NCI-H2029 treated with DMSO at 0.1 percent for 48 hours (cell line): Measurements from ENCODE around the gene ST3GAL4.
A peak's percentile ranks its signal among the peaks of the same experiment; 100 is the strongest.

Experiments used
- DNase-seq: peaks from one replicate; lab custom pipeline; 2025; lab: John Stamatoyannopoulos, UW

ST3GAL4 gene

DNA sequence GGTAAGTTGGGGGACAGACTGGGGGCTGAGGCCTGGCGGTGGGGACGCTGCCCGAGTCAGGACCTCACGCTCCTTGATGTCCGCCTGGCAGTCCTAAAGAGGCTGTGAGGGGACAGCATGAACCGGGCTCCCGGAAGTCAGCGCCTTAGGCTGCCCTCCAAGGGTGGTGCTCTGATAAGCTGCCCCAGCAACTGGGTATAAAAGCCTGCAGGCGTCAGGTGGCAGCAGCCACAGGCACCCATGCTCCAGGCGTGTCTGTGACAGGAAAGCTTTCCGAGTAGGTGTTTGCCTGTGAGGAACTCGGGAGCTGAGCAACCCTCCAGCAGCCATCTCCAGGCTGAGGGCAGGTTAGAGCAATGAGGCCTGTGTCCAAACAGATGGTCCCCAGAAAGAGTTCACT, 53.0 kb downstream of the ST3GAL4 start:
- DNase-seq = no peak

DNA sequence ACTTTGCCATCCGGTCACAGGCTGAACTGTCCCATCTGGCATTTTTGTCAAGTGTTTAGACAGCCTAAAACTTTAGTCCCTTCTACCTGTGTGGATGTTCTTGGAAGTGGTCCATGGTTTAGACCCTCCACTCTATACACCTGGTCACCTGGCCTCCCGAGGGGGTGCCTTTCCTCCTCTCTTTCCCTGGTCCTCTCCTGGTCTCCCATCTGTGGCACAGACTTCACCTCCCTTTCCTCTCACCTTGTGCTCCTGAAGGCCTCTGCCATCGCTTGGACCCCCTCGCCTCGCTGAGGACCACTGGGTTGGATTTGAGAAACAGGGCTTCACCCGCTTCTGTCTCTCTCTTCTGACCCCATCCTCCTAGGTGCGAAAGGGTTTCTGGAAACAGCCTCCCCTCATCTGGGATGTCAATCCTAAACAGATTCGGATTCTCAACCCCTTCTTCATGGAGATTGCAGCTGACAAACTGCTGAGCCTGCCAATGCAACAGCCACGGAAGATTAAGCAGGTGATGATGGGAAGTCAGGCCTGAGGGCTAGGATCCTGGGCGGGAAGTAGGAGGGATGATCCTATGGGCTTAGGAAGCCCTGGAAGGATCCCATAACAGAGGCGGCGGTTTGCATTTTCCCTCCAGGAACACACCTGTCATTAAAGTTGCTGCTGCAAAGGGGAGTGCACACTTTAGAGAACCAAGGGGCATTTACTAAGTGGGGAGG, 53.6 kb downstream of the ST3GAL4 start:
- no peak for DNase-seq

DNA sequence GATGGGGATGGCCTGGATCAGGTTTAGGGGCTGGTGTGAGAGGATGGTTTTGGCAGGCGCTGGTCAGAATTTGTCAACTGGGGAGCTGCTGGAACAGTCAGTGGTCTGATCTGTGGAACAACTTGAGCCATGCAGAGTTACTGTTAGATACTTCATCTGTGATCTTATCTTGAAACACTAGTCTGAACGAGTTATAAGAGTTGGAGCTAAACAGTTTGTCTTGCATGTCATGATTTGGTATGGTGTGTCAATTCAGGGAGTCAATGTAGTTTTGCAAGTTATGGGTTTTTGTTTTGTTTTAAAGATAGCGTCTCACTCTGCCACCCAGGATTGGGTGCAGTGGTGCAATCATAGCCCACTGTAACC, 54.1 kb downstream of the ST3GAL4 start:
- DNase-seq = no peak

DNA sequence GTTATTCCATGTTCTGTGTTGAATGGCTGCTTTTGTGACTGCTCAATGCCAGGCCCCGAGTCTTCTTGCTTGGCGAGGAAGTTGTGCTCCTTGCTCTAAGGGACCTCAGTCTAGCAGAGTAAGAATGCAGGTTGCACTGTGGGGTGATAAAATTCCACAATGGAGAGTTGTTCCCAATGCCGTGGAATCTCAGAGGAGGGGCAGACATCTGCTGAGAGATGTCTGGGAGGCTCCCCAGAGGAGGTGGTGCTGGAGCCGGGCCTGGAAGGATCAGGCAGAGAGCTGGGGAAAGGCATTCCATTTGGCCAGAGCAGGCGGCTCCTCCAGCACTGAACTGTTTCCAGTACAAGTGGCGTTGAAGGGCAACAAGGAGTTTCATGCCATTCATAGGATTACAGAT, 55.2 kb downstream of the ST3GAL4 start:
- DNase-seq = no peak

DNA sequence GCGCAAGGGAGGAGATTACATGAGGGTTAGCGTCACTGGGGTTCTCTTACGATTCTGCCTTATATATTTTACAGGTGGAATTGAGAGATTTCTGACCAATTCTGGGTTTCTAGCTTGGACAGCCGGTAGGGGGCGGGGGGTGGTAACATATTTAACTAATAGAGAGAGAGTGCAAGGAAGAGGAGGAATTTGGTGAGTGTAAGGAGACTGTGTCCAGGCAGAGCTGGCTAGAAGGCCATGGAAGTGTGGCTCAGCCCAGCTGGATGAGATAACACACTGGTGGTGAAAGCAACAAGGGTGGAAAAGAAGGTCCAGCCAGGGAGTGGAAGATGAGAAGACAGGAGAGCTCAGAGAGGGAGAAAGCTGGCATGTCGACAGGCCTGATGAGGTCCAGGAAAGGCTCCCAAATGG, 56.5 kb downstream of the ST3GAL4 start:
- no peak for DNase-seq

DNA sequence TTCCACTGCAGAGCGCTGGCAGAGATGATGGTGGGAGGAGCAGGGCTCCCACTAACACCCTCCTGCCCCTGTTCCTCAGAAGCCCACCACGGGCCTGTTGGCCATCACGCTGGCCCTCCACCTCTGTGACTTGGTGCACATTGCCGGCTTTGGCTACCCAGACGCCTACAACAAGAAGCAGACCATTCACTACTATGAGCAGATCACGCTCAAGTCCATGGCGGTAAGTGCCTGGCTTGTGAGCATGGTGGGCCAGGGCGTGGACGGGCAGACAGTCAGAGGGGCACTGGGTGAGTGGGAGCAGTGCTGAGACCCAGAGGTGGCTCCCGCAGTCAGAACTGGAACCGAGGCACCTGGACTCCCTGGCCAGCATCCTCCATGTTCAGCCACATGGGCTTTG, 57.9 kb downstream of the ST3GAL4 start:
- no peak for DNase-seq

DNA sequence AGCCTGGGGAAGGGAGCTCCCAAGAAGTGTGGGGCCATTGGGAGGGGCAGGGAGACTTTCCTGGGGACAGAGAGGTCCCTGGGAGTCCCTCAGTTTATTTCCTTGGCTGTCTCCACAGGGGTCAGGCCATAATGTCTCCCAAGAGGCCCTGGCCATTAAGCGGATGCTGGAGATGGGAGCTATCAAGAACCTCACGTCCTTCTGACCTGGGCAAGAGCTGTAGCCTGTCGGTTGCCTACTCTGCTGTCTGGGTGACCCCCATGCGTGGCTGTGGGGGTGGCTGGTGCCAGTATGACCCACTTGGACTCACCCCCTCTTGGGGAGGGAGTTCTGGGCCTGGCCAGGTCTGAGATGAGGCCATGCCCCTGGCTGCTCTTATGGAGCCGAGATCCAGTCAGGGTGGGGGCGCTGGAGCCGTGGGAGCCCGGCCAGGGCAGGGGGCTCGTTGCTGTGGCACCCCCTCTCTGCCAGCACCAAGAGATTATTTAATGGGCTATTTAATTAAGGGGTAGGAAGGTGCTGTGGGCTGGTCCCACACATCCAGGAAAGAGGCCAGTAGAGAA, 58.4 kb downstream of the ST3GAL4 start:
- DNase-seq = no peak

DNA sequence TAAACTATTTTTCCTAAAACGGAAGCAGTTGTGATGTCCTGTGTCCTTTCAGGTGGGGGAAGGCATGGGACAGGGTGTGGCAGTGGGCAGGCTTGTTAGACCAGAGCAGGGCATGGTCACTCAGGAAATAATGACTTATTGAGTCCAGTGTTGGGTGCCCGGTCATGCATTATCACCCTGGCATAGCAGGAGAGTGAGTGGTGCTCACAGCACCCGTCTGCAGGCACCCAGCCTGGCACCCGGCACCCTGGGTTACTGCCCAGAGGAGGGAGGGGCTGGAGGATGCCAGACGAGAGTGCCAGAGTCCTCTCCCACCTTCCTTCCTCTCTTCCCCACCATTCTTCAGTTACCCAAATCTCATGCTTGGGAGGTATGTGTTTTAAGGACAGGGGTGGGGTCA, 59.1 kb downstream of the ST3GAL4 start:
- no peak for DNase-seq

DNA sequence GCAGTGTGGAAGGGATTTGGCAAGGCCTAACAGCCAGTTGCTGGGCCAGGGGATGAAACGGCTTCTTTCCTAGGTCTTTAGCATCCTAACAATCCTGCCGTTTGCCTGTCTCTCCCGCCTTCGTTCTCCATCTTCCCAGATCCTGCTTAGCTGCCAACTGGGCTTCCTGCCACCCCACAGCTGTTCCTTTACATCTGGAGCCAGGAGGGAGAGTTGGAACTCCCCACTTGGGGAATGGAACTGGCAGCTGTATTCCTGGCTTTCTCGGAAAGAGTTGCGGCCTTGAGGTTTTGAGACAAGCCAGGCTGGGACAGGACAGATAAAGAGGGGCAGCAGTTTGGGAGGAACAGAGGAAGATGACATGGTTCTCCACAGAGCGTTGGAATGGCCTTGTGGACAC, 59.6 kb downstream of the ST3GAL4 start:
- DNase-seq = no peak

DNA sequence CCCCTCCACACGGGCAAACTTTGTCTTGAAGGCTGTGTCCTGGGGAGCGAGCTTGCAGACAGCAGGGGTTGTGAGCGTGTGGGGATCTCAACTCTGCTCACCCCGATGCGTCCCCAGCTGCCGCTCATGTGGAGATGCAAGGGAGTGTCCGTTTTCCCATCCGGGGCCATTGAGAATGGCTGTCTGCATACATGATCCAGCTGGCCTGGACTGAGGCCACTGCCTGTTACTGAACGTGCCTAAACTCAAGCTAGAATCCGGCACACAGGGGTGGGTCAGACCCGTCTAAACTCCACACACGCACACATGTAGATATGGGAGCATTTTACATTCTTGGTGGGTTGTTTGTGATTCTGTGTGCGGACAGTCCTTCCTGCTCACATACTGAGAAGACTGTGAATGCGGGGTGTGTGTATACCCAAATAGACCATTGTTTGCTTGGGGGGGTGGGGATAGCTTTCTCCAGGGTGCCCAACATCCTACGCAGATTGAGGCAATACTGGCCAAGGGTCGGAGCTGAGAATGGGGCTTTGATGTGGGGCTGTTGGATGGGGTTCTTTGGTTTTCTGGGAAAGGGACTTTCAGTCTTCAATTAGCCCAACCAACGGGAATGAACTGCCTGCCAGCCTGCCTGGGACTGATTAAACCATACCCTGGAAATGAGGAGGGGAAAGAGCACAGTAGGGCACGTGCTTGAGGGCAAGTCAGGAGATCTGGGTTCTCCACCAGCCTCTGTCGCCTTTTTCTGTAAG, 60.4 kb downstream of the ST3GAL4 start:
- no peak for DNase-seq

DNA sequence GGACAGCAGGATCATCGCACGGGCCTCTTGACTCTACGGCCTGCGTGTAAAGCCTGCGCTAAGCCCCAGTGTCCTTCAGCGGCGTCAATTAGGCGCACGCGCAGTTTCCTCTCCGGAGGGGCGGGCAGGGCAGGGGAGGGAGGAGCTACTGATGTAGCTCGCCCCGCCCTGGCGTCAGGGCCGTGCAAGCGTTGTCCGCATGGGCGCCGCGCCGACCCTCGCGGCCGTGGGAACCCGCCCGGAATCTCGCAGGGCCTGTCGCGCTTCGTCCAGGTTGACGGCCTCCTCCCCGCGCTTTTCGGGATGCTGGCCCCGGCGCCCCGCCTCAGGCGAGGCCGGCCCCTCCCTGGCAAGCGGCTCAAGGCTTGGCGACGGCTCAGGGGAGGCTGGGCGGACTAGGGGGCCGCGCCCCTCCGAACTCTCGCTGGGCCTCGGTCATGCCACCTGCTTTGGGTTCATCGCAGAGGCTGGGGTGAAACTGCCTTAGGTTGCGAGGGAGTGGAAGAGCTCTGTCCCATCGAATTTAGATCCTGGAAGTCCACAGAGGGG, 61.1 kb downstream of the ST3GAL4 start:
- peak; percentile 44 for DNase-seq

DNA sequence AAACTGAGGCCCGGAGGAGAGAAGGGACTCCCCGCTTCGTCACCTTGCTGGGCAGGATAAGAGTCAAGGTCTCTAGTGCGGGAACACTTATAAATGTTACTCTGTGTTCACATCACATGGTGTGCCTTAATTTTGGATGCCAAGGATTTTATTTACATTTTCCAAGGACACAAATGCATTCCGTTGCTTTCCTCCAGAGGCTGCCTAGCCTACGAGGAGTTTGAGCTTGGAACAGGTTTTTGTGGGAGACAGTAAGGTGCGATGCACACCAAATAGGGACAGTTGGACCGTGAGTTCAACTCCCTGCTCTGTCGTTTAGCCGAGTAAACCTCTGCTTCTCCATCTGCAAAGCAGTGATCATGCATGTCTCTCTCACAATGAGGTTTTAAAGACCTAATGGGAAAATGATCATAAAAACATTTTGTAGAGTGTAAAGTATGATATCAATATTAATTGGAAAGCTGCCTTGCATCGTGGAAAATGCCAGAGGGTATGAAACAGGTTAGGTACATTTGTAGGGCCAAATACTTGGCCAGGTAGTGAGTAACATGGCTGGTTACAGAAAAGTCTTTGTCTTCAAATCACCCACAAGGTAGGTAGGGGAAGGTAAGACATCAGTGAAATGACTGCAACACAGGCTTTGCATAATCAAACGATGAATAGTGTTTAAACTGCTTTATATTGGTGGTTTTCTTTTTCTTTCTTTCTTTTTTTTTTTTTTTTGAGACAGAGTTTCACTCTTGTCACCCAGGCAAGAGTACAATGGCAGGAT, 61.8 kb downstream of the ST3GAL4 start:
- DNase-seq = no peak

DNA sequence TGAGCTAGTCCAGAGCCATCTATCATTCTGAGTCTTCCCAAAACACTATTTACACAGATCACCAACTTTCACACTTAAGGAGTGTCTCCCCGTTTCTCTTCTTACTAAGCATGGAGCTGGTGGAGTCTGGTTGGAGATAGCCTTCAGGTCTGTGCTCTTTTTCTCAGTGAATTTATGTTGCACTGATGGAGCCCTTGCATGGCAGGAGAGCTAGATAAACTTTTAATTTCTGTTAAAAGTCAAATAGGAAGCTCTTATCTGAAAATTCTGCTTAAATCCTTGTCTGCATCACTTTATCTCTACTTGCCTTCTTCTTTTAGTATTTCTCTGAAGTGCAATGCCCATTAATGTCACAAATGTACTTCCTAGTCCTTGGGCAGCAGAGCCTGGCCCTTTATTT, 63.4 kb downstream of the ST3GAL4 start:
- DNase-seq = no peak

DNA sequence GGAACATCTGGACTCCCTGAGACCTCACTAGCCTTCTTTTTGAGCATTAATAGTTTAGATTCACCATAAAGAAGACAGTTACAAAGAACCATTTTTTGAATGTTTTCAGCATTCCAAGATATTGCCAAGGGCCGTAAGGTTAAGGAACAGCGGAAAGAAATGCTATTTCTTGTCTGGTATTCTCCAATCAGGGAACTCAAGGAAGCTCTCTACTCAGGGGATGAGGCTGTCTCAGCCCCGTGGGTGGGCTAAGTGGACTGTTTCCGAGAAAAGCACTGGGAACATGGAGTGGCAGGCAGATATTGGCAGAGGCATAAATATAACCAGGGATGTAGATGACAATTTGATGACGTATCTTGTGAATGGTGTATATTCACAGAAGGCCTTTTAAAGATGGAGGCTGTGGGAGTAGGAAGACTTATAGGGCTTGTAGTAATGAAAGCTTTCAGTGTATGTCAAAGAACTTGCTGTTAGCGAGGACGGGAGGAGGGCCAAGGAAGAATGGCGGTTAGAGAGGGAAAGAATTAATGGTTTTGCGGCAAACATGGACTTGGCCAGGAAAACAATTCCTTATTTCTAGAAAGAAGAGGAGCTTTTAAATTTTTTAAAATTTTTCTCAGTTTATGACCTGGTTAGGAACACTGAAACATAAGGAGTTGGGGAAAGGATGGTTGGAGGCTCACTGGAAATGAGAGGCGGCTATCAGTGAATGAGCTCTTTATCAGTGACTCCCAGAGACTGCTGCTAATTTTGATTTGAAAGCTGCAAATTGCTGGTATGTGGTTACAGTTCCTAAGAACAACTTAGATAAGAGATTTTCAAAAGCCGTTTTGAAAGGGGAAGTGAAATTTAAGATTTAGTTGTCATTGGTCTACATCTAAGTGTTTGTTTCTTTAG, 64.6 kb downstream of the ST3GAL4 start:
- DNase-seq = no peak

DNA sequence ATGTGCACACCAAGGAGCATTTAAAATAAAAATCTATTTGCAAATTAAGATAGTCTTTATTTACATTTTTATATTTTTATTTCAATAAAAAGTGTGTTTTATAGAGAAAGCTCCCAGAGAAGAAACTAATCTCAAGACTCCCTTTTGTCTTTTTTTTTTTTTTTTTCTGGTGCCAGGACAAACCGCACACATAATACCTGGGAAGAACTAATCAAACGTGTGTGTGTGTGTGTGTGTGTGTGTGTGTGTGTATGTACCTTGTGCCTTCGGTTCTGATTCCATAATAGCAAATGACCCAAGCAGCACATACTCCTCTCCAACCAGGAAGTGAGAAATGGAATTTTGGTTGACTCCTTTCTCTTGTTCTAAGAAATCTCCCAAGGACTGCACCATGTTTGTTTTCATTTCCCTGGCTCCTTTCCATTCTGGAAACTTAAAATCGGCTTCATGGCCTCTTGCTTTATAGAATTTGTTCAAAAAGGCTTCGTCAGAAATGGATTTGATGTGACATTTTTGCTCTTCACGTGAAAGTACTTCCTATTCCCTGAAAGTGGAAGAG, 65.3 kb downstream of the ST3GAL4 start:
- DNase-seq = no peak

DNA sequence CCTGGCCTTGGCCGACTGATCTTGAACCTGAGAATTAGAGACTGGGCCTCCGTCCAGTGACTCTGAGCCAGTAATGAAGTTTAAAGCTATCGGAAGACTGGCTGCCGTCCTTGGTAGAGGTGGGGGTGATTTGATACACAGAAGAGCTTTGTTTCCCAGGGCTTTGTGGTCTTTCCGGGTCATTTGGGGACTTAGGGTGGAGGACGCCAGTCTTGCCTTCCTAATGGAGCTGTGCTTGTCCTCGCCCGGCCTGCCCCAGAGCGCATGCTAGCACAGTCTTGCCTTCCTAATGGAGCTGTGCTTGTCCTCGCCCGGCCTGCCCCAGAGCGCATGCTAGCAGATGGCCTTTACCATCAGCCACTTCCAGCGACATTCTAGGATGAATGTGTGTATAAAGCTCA, 65.8 kb downstream of the ST3GAL4 start:
- no peak for DNase-seq

DNA sequence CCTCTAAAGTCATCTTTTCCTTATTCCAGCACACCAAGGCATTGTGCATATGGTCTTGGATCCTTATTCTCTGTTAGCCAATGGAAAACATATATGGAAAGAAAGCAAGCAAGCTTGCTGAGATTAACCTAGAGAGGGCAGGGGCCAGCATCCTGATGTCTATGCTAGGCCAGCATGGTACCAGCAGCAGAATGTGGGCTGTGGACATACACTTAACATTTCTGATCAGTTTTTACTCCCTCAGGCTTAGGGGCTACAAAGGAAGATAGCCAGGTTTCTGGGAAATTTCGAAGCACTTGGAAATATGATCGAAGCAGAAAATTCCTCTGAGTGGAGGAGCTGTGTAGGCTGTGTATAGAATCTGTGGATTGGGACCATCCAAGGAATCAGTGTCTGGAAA, 67.0 kb downstream of the ST3GAL4 start:
- DNase-seq = no peak

DNA sequence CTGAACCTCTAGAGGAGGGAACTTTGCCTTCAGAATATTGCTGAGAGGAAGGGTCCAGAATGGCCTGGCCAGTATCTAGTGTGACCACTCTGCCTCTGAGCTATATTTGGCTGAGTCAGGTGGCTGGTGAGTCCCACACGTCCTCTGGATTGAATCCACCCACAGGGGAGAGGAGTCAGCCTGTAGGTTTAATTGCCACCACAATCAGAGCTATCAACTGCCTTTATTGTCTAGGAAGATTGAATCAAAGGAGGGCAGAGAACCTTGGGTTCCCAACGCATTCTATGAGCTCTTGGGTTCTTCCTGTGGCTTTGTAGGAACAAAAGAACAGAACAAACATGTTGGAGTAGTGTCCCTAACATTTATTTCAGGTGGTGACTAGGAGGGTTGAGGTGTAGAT, 67.7 kb downstream of the ST3GAL4 start:
- no peak for DNase-seq

DNA sequence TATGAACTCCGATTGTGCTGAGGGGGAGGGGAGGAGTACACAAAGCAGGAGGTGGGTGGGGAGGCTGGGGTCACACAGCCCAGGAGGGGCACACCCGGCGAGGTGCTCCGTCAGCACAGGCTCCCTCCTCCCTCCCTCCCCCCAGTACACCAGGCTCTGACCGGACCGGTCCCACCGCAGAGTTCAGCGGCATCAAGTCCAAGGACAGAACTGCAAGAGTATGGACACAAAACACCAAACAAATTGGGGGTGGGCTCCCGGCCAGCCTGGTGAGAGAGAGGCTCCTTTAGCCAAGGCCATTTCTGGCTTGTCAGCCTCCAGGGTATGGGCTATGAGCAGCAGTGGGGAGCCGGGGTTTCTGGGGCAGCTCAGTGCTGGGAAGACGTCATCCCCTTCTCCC, 68.3 kb downstream of the ST3GAL4 start:
- DNase-seq = no peak

DNA sequence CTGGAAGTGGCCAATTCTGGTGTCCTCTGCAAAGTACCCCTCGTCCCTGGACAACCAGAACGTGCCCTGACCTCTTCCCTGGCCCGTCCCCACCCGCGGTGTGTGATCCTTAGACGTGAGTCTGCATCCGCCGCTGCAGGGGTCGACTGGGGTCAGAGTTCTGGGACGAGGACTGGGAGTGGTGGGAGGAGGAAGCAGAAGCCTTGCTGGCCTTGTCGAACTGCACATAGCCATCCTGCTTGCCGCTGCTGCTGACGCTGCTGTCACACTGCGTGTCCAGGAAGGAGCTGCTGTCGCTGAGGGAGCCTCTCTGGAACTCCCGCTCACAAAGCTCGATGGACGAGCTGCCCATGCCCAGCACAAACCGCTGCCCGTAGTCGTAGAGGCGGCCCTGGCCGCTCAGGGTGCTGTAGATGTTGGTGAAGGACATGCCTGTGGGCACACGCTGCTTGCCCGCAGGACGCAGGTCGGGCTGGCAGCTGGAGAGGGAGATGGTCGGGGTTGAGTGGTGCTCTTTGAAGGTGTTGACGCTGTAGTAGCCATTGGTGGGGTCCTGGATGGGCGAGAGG, 69.1 kb downstream of the ST3GAL4 start:
- DNase-seq = no peak

DNA sequence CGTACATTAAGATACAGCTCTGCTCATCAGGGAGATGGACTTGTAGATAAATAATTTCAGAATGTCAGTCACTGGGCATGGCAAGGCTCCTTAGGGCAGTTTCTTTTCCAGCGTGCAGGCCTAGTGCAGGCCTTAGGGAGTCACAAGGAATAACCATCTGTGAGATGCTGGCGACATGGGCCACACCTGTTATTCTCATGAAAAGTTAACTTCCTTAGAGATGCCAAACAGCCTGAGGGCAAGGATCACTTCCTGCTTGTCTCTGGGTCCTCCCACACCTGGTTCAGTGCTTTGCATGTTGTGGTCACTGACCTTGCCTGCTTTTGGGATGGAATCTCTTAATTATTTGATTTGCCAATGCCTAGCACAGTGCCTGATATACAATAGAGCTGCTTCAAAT, 70.6 kb downstream of the ST3GAL4 start:
- no peak for DNase-seq
